ENCODE results near the gene NIM1K. TPM values are rescaled to one million over a fixed set of nuclear protein-coding genes. Genes with fewer than 3 reads are reported as not detected.
"Not testable (repeated sequence)": the region's sequence is repeated elsewhere in the genome, so short reads cannot be mapped to it uniquely, and the experiment has no call there.

The NIM1K gene
- total RNA-seq, 1 donor from 2014 or later: 0.13 TPM

- DNase-seq (ENCODE audit: low read depth in 2 of 2): peak; percentile 49 to 60
These were observed 35.6 kb downstream of the NIM1K start for GRCh38 chr5:43227655-43228054.

DNA sequence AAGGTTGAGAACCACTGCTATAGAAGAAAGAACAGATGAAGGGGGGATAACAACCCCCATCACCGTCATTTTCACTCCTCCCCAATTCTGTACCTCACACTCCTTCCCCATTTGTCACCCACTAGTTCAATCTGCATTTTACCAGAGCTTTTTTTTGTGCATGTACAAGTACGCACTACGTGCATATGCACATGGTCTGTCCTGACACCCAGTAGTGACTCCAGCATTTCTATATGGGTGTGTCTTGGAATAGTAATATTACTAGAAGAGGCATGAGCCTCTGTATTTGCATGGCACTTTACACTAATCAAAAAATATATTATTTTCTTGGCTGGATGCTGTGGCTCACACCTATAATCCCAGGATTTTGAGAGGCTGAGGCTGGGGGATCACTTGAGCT, 38.7 kb downstream of the NIM1K start:
- no peak for DNase-seq (ENCODE audit: low read depth in 2 of 2)

GRCh38 chr5:43231977-43232376, 40.0 kb downstream of the NIM1K start:
- peak in 1 of 2 donors; percentile 16 for DNase-seq (ENCODE audit: low read depth in 2 of 2)

- no peak for DNase-seq (ENCODE audit: low read depth in 2 of 2)
These were observed 41.2 kb downstream of the NIM1K start for GRCh38 chr5:43232943-43233833.

- DNase-seq (ENCODE audit: low read depth in 2 of 2): no peak
These were observed 41.9 kb downstream of the NIM1K start for GRCh38 chr5:43233946-43234345.

DNA sequence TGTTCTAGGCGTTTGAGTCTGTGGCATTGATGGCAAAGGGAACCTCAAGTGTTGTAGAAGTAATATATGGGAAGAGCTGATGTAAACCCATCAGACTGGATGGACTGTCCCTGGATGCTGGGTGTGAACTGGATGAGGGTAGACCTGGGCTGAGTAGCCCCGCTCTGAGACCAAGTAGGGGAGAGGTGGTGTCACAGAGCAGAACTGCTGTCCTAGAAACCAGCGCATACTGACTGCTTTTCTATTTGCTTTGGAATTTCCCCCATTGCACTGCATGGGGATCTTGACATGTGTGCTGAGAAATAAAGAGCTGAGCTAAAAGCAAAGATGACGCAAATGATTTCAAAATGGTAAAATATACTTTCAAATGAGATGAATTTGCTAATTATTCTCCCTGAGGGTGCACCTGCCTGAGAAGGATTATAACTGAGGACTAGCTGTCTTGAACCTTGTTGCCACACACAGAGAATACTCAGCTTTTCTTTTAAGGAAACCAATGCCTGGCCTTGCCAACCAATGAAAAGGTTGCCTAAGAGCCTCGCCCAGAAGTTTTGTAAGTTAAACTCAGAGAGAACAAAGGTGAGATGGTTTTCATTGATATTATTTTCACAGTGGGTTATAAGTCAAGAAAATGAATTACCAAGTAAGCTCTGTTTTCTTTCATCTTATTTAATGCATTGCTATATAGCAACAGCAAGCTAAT, 44.8 kb downstream of the NIM1K start:
- no peak for DNase-seq (ENCODE audit: low read depth in 2 of 2)

- DNase-seq (ENCODE audit: low read depth in 2 of 2): no peak
These were observed 50.2 kb downstream of the NIM1K start for GRCh38 chr5:43242196-43242595.

DNA sequence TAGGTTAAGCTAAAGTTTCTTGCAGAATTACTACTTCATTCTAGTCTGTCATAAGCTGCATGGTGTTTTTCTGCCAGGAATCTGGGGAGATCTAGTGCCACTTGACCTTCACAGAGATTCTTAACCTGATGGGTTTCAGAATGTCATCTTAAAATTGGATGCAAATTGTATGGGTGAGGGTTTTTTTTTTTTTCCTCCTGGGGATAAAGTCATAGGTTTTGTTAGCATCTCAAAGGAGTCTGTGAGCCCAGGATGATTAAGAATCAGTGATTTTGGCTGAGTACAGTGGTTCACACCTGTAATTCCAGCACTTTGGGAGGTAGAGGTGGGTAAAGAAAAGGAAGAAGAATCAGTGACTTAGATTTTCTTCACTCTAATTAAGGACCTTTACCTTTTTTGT, 51.2 kb downstream of the NIM1K start:
- no peak for DNase-seq (ENCODE audit: low read depth in 2 of 2)

DNA sequence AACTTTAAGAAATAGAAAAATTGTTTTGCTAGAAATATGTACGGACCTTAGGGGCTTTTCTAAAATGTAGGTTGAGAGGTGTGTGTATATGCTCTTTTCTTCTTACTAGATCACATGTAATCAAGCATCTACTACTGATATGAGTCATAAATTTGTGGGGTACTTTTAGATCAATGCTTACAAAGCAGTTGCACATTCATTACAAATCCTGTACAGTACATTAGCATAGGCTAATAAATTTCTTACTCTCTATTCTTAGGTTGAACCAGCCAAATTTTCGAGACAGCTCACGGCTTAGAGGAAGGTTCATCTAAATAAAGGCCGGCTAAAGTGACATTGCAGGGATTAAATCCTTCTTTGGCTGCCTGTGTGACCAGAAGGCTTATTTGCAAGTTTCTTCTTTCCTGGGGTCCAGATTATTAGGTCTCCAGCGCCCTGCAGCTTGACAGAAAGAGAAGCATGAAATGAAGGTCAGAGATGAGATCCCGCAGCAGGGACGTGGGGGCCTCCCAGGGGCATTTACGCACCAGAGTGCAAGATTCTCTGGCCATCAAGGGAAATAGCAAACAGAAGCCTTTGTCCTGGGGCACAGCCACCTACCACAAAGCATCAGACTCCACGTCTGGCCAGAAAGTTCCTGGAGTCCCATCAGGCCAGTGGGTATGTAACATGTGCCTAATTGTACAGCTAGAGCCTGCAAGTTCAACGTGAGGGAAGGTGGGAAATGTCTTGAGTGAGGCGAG, 53.0 kb downstream of the NIM1K start:
- no peak for DNase-seq (ENCODE audit: low read depth in 2 of 2)

- DNase-seq (ENCODE audit: low read depth in 2 of 2): no peak
These were observed 53.8 kb downstream of the NIM1K start for GRCh38 chr5:43245724-43246385.

DNA sequence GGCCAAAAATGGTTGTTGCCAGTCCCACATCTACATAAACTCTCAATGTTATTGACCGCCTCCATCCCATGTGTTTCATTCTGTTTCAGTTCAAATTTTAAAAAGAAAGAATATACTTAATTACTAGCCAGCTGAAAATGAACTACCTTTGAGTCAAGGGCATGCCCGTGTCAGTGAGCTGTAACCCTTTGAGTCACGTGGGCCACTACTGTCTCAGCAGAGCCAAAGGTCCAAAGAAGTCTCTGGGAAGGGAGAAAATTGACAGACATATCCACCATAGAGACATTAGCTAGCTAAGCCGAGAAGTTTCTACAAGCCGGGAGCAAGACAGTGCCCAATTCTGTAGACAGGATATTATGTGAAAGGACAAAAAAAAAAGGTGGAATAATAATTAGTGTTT, 59.7 kb downstream of the NIM1K start:
- no peak for DNase-seq (ENCODE audit: low read depth in 2 of 2)

DNA sequence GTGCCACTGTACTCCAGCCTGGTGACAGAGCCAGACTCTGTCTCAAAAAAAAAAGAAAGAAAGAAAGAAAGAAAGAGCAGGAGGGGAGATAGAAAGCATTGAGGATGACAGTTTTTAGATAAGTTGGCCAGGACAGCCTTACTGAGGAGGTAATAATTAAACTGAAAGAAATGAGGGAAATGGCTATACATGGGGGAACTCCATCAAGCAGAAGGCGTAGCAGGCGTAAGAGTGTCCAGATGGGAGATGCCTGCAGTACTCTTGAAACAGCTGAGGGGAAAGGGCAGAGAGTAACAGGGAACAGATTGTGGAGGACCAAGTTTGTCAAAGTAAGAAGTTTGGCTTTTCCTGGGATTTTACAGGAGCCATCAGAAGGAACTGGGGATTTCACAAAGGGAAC, 63.7 kb downstream of the NIM1K start:
- no peak for DNase-seq (ENCODE audit: low read depth in 2 of 2)

DNA sequence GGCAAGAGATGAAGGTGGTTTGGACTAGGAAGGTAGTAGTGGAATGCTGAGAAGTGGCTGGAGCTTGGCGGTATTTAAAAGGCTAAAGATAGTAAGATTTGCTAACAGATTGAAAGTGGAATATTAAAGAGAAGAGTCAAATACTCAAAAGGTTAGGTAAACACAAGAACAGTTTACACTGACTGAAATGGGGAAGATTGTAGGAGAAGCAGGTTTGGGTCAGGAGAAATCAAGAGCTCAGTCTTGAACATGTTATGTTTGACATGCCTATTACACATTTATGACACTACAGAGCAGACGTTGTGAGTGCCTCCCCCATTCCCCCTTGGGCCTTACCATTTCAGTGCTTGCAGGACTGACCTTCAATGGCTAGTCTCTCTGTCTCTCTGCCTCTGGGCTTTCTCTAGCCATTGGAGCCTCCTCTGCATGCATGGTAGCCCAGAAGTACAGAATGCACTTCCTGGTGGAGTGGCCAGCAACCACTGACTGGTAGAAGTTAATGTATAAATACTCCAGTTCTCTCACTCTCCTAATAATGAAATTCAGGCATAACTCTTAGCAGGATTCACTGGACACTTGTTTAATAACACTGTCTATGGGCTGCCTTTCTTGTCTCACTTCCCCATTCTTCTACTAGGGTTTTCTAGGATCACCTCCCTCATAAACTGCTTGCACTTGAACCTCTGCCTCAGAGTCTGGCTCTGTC, 64.4 kb downstream of the NIM1K start:
- no peak for DNase-seq (ENCODE audit: low read depth in 2 of 2)

GRCh38 chr5:43258116-43258515, 66.1 kb downstream of the NIM1K start:
- no peak for DNase-seq (ENCODE audit: low read depth in 2 of 2)

- not testable (repeated sequence) for DNase-seq (ENCODE audit: low read depth in 2 of 2)
These were observed 70.2 kb downstream of the NIM1K start for GRCh38 chr5:43262269-43262668.

GRCh38 chr5:43268188-43268820, 76.3 kb downstream of the NIM1K start:
- DNase-seq (ENCODE audit: low read depth in 2 of 2): no peak

DNA sequence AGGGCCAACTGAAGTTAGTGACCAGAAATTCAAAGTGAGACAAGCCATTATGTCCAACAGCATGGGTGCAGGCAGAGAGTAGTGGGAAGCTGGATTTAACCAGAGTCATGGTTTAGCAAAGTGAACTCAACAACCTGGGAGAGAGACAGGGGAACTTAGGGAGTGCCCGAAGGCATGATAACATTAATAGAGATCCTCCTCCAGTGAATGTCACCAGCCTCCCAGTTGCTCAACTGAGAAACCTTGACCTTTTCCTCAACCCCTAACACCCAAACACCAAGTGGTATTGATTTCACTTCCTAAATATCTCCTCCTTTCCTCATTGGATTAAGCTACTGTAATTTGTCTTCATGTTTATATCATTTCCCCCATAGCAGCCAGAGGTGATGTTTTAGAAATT, 78.6 kb downstream of the NIM1K start:
- DNase-seq (ENCODE audit: low read depth in 2 of 2): no peak

- DNase-seq (ENCODE audit: low read depth in 2 of 2): no peak
These were observed 81.5 kb downstream of the NIM1K start for GRCh38 chr5:43273552-43273951.

GRCh38 chr5:43274435-43275114, 82.5 kb downstream of the NIM1K start:
- DNase-seq (ENCODE audit: low read depth in 2 of 2): no peak

GRCh38 chr5:43275391-43275790, 83.4 kb downstream of the NIM1K start:
- no peak for DNase-seq (ENCODE audit: low read depth in 2 of 2)

Data from dermis microvascular lymphatic vessel endothelial cell (primary cell).